ENCODE results near the gene IGFL4.
"Not testable (repeated sequence)": the region's sequence is repeated elsewhere in the genome, so short reads cannot be mapped to it uniquely, and the experiment has no call there.

IGFL4 gene

GRCh38 chr19:46040952-46041500, at the start of gene IGFL4:
Gene IGFL4, minus strand, starts transcription at chr19:46041002. Its CDS starts 40 bp downstream, at chr19:46040962.
- DNase-seq = no peak

GRCh38 chr19:46090444-46090843, 49.6 kb upstream of the IGFL4 start:
- DNase-seq = no peak

- DNase-seq = no peak
These were observed 48.6 kb upstream of the IGFL4 start for GRCh38 chr19:46089432-46089831.

GRCh38 chr19:46088101-46088500, 47.3 kb upstream of the IGFL4 start:
- DNase-seq = no peak

GRCh38 chr19:46085888-46086287, 45.1 kb upstream of the IGFL4 start:
- no peak for DNase-seq

- no peak for DNase-seq
These were observed 41.9 kb upstream of the IGFL4 start for GRCh38 chr19:46082728-46083050.

GRCh38 chr19:46081928-46082727, 41.3 kb upstream of the IGFL4 start:
- DNase-seq = no peak

- DNase-seq = no peak
These were observed 39.8 kb upstream of the IGFL4 start for GRCh38 chr19:46080561-46080960.

- DNase-seq = no peak
These were observed 38.8 kb upstream of the IGFL4 start for GRCh38 chr19:46079576-46079975.

- DNase-seq = not testable (repeated sequence)
These were observed 38.0 kb upstream of the IGFL4 start for GRCh38 chr19:46078573-46079332.

- no peak for DNase-seq
These were observed 37.0 kb upstream of the IGFL4 start for GRCh38 chr19:46077815-46078167.

GRCh38 chr19:46076951-46077814, 36.4 kb upstream of the IGFL4 start:
- no peak for DNase-seq

GRCh38 chr19:46076031-46076880, 35.5 kb upstream of the IGFL4 start:
- no peak for DNase-seq

- DNase-seq = no peak
These were observed 32.6 kb upstream of the IGFL4 start for GRCh38 chr19:46073268-46073922.

- DNase-seq = no peak
These were observed 29.1 kb upstream of the IGFL4 start for GRCh38 chr19:46069806-46070341.

GRCh38 chr19:46068345-46069258, 27.8 kb upstream of the IGFL4 start:
- no peak for DNase-seq

- DNase-seq = no peak
These were observed 26.9 kb upstream of the IGFL4 start for GRCh38 chr19:46067691-46068090.

- DNase-seq = no peak
These were observed 25.7 kb upstream of the IGFL4 start for GRCh38 chr19:46066471-46066870.

- DNase-seq = no peak
These were observed 24.8 kb upstream of the IGFL4 start for GRCh38 chr19:46065486-46066071.

- DNase-seq = no peak
These were observed 22.4 kb upstream of the IGFL4 start for GRCh38 chr19:46063201-46063600.
